GM12878 (cell line): Measurements from ENCODE around the gene PDLIM5. TPM values are rescaled to one million over a fixed set of nuclear protein-coding genes. Genes with fewer than 3 reads are reported as not detected.

Source experiments
- ATAC-seq: fragments of 200-7000 bp; cut with Tn5 transposase; 3 replicates; pipeline ENCODE4 v1.9.1; 2020; ENCODE audit warnings: mild to moderate bottlenecking, moderate library complexity
- BruUV-seq: library from RNA; stranded (reverse); fragments of 400-500 nt; replicated peaks from 2 replicates; lab custom pipeline; 2021; lab: Mats Ljungman, UMichigan
- CTCF ChIA-PET: fragments of 300-600 bp; sonication (Branson Sonifier 250); formaldehyde crosslinking; extraction: SDS; loops from one replicate; lab custom pipeline; 2021; ENCODE audit warnings: inconsistent platforms; lab: Yijun Ruan, JAX
- POLR2A ChIA-PET: fragments of 350-600 bp; formaldehyde crosslinking; extraction: SDS; loops from one replicate; lab custom pipeline; 2021; ENCODE audit warnings: inconsistent platforms; lab: Charles Lee
- RAD21 ChIA-PET: fragments of 300-600 bp; sonication (Branson Sonifier 250); formaldehyde crosslinking; loops from one replicate; lab custom pipeline; 2023; ENCODE audit warnings: antibody characterized with exemption; ENCODE audit not compliant: unreplicated experiment; lab: Charles Lee
- SMC1A ChIA-PET: fragments of 300-600 bp; sonication (Branson Sonifier 250); formaldehyde crosslinking; loops from one replicate; lab custom pipeline; 2023; ENCODE audit not compliant: unreplicated experiment, uncharacterized antibody; lab: Charles Lee
- DNase-seq: peaks from one replicate; pipeline ENCODE4 v3.0.0-alpha.2; 2011; ENCODE audit warnings: low read depth, low spot score
- FAIRE-seq: peaks from 3 replicates; lab custom pipeline; 2011; peaks lifted over from hg19 to GRCh38; lab: Jason Lieb, UNC
- H2AFZ ChIP-seq: 2 replicates; pipeline ENCODE4 v1.6.0; 2011; ENCODE audit warnings: low read depth, low read length, control low read depth; ENCODE audit not compliant: control insufficient read depth
- H3K27ac ChIP-seq: 2 replicates; pipeline ENCODE4 v1.5.1; 2011; ENCODE audit warnings: control low read depth; ENCODE audit not compliant: control insufficient read depth, insufficient read depth
- H3K27me3 ChIP-seq, 2 experiments: replicated peaks in 1 of 2; 2 replicates each; pipeline versions ENCODE4 v1.6.0 to v1.6.1; 2011; ENCODE audit warnings: low read length in 1 of 2; ENCODE audit not compliant: control insufficient read depth in 2 of 2, insufficient read depth in 2 of 2
- H3K36me3 ChIP-seq, 2 experiments: 2 replicates each; pipeline ENCODE4 v1.5.1; 2011; ENCODE audit warnings: low read length in 1 of 2; ENCODE audit not compliant: control insufficient read depth in 2 of 2, insufficient read depth in 2 of 2
- H3K4me1 ChIP-seq: 2 replicates; pipeline ENCODE4 v1.6.1; 2011; ENCODE audit warnings: mild to moderate bottlenecking, low read length, moderate library complexity, mixed read lengths; ENCODE audit not compliant: control insufficient read depth, insufficient read depth
- H3K4me2 ChIP-seq: 2 replicates; pipeline ENCODE4 v1.6.0; 2011; ENCODE audit warnings: control low read depth; ENCODE audit not compliant: control insufficient read depth, insufficient read depth
- H3K4me3 ChIP-seq: fragments of 200-600 bp; sonication (generic); 2 replicates; pipeline ENCODE4 v1.5.1; 2016
- H3K79me2 ChIP-seq: 2 replicates; pipeline ENCODE4 v1.6.0; 2011; ENCODE audit warnings: low read length; ENCODE audit not compliant: control insufficient read depth, insufficient read depth
- H3K9ac ChIP-seq: 2 replicates; pipeline ENCODE4 v1.8.0; 2011; ENCODE audit warnings: low read length, control low read depth, mixed read lengths; ENCODE audit not compliant: control insufficient read depth, insufficient read depth
- H3K9me3 ChIP-seq: replicated peaks from 3 replicates; pipeline ENCODE4 v1.5.1; 2011; ENCODE audit warnings: mild to moderate bottlenecking, low read length; ENCODE audit not compliant: control insufficient read depth, insufficient read depth
- H4K20me1 ChIP-seq: 2 replicates; pipeline ENCODE4 v1.6.0; 2011; ENCODE audit not compliant: control insufficient read depth, insufficient read depth
- CBFB ChIP-seq: IDR thresholded peaks from 2 replicates; pipeline ENCODE4 v1.6.1; 2016; ENCODE audit warnings: antibody characterized with exemption, low read depth
- FOXM1 ChIP-seq: IDR thresholded peaks from 2 replicates; pipeline ENCODE4 v1.6.1; 2012; ENCODE audit warnings: low read depth, mild to moderate bottlenecking, inconsistent platforms, low read length, moderate library complexity
- HSF1 ChIP-seq: fragments of 150-350 bp; IDR thresholded peaks from 2 replicates; pipeline ENCODE4 v1.6.1; 2014; ENCODE audit warnings: mild to moderate bottlenecking, low read depth, low read length
- LARP7 ChIP-seq: fragments of 450-650 bp; IDR thresholded peaks from 2 replicates; pipeline ENCODE4 v1.6.1; 2017; ENCODE audit warnings: mild to moderate bottlenecking
- POLR2AphosphoS5 ChIP-seq: IDR thresholded peaks from 2 replicates; pipeline ENCODE4 v1.6.1; 2011; ENCODE audit warnings: mild to moderate bottlenecking, low read length, inconsistent platforms
- WGBS: methylation state at CpG from one replicate; pipeline ENCODE4 v1.1.6; 2016; ENCODE audit warnings: low lambda C conversion rate; ENCODE audit not compliant: insufficient replicate concordance, insufficient coverage; ENCODE audit errors: missing lambda C conversion rate; 5-methylcytosine and 5-hydroxymethylcytosine counted together
- in situ Hi-C: fragments of 300-500 bp; cut with MboI; formaldehyde crosslinking; loops from 9 replicates; pipeline ENCODE4 v1.14.3; 2018; ENCODE audit warnings: mixed read lengths
- intact Hi-C: fragments of 100-400 bp; cut with micrococcal nuclease; formaldehyde crosslinking; loops from one replicate; pipeline ENCODE4 v1.14.2; 2022; ENCODE audit not compliant: unreplicated experiment
- polyA plus RNA-seq, 11 experiments: library from polyadenylated mRNA; depleted of rRNA in 4 of 11; unstranded in 6 of 11; stranded (reverse) in 5 of 11; fragments of >200 nt; fragmentation: Nextera tagmentation in 4 of 11; fragmentation: Illumina TruSeq in 1 of 11; extraction: Ambion mirVana in 4 of 11; extraction: Trizol in 1 of 11; gene quantifications; 1 replicate in 1 of 11; 2 replicates in 10 of 11; pipeline versions ENCODE4 v1.2.1 to v1.2.3, GENCODE V29; 2011 to 2016; ENCODE audit warnings: inconsistent platforms in 2 of 11, missing spikeins in 2 of 11, low read depth in 1 of 11
- total RNA-seq, 4 experiments: library from RNA; depleted of rRNA in 3 of 4; stranded (reverse); fragments of >200 nt in 3 of 4; fragmentation: Illumina TruSeq in 1 of 4; extraction: Trizol in 1 of 4; gene quantifications; 2 replicates each; pipeline versions ENCODE4 v1.2.1 to v1.2.3, GENCODE V29; 2013 to 2021
- TF ChIP-seq, protein P1 (sequence below): IDR thresholded peaks from 2 replicates; pipeline ENCODE4 v1.6.1; 2012; ENCODE audit warnings: low read depth, low read length, improper control_type of control experiment

PDLIM5 gene
- total and polyA plus RNA-seq, 10 of the 15 experiments (the other 5 are each of a cell fraction or from before 2014, with no cell fraction given), result 10.0 to 52.9 (median 20.7) TPM

DNA sequence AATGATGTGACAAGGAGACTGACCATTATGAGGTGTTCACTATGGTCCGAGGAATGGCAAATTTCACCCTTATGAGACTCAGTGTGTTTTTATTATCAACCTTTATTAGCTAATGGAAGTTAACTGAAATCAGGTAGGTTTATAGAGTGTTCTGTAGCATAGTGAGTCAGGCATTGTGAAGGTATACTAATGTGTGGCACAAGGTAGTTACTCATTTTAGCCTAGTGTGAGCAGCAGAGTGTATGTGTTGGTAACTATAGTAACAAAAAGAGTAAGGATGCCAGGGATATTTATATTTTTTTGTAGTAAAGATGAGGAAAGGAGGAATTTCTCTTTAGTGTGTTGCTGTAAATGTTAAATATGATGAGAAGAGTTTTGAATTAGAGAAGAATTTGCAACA is 12.0 kb downstream of the PDLIM5 start:
- intact Hi-C loops, result no loop called here
- POLR2A ChIA-PET, result interaction anchor here (1.1 kb wide), 1 partner anchor 56 kb away, joined by 3 read pairs; no protein-coding TSS in a partner anchor
- peak; percentile 38; the same call in 2 of the 3 replicates for ATAC-seq

More for the DNA sequence above, 12.0 kb downstream of the PDLIM5 start:
- Histone ChIP-seq H3K9ac (no peak overlapping the region), H3K4me1 (no peaks in the 10 kb centered on the region), H3K4me3 (no peak overlapping the region), H3K27me3 (no peaks in the 10 kb centered on the region), H2AFZ (no peak overlapping the region), H3K36me3 (no peaks in the 10 kb centered on the region), H3K9me3 (no peaks in the 10 kb centered on the region; the same call in 2 of the 3 replicates), H3K79me2 (no peaks in the 10 kb centered on the region), H3K27ac (no peak overlapping the region), H4K20me1 (no peaks in the 10 kb centered on the region), H3K4me2 (no peak overlapping the region)
- ChIA-PET CTCF (interaction anchor here (1.0 to 1.3 kb wide), 3 partner anchors 10 to 32 kb away, joined by 3 to 4 read pairs (median 3); no protein-coding TSS in a partner anchor), RAD21 (no interaction called here), SMC1A (interaction anchor here (1.1 to 1.9 kb wide), 2 partner anchors 11 to 57 kb away, joined by 3 to 9 read pairs; no protein-coding TSS in a partner anchor)
- FAIRE-seq, result no peak
- TF ChIP-seq CBFB (no peak), FOXM1 (no peak), POLR2AphosphoS5 (no peak), HSF1 (no peak), LARP7 (no peak)
- TF ChIP-seq, protein P1, sequence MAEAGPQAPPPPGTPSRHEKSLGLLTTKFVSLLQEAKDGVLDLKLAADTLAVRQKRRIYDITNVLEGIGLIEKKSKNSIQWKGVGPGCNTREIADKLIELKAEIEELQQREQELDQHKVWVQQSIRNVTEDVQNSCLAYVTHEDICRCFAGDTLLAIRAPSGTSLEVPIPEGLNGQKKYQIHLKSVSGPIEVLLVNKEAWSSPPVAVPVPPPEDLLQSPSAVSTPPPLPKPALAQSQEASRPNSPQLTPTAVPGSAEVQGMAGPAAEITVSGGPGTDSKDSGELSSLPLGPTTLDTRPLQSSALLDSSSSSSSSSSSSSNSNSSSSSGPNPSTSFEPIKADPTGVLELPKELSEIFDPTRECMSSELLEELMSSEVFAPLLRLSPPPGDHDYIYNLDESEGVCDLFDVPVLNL, result no peak
- in situ Hi-C loops, result no loop called here
- no TSS peak for BruUV-seq
- no peak for DNase-seq
- WGBS, result 96% methylated on average over 1 of the region's 1 CpG
